Smooth muscle cell (in vitro differentiated cells): ENCODE measurements around the gene ADAMTS3. TPM values are rescaled to one million over a fixed set of nuclear protein-coding genes. Genes with fewer than 3 reads are reported as not detected.

Source experiments
- DNase-seq: peaks from one replicate; lab custom pipeline; 2025; ENCODE audit not compliant: unreplicated experiment; lab: John Stamatoyannopoulos, UW
- H2AFZ ChIP-seq: fragments of 200-600 bp; sonication (generic); 2 replicates; pipeline ENCODE4 v1.6.0; 2016; ENCODE audit warnings: antibody characterized with exemption, low read depth, mild to moderate bottlenecking
- H3F3A ChIP-seq: fragments of 200-600 bp; sonication (generic); 2 replicates; pipeline ENCODE4 v1.6.0; 2017; ENCODE audit warnings: antibody characterized with exemption, low read depth
- H3K27ac ChIP-seq: fragments of 200-600 bp; sonication (generic); 2 replicates; pipeline ENCODE4 v1.5.1; 2016; ENCODE audit warnings: low read depth, mild to moderate bottlenecking
- H3K27me3 ChIP-seq: fragments of 200-600 bp; sonication (generic); 2 replicates; pipeline ENCODE4 v1.6.1; 2016; ENCODE audit warnings: low read depth, mild to moderate bottlenecking
- H3K36me3 ChIP-seq: fragments of 200-600 bp; sonication (generic); 2 replicates; pipeline ENCODE4 v1.5.1; 2016; ENCODE audit warnings: low read depth
- H3K4me1 ChIP-seq: fragments of 200-600 bp; sonication (generic); 2 replicates; pipeline ENCODE4 v1.5.1; 2016; ENCODE audit warnings: low read depth
- H3K4me2 ChIP-seq: fragments of 200-600 bp; sonication (generic); 2 replicates; pipeline ENCODE4 v1.6.0; 2016; ENCODE audit warnings: mild to moderate bottlenecking
- H3K4me3 ChIP-seq: fragments of 200-600 bp; sonication (generic); 2 replicates; pipeline ENCODE4 v1.5.1; 2016; ENCODE audit warnings: mild to moderate bottlenecking
- H3K79me2 ChIP-seq: fragments of 200-600 bp; sonication (generic); 2 replicates; pipeline ENCODE4 v1.6.0; 2016; ENCODE audit warnings: low read depth, mild to moderate bottlenecking
- H3K9ac ChIP-seq: fragments of 200-600 bp; sonication (generic); 2 replicates; pipeline ENCODE4 v1.6.0; 2016; ENCODE audit warnings: low read depth
- H3K9me3 ChIP-seq: fragments of 200-600 bp; sonication (generic); replicated peaks from 2 replicates; pipeline ENCODE4 v1.5.1; 2016; ENCODE audit warnings: low read depth
- H4K20me1 ChIP-seq: fragments of 200-600 bp; sonication (generic); 2 replicates; pipeline ENCODE4 v1.6.0; 2016; ENCODE audit warnings: low read depth
- CTCF ChIP-seq: fragments of 200-600 bp; sonication (generic); IDR thresholded peaks from 2 replicates; pipeline ENCODE4 v1.5.1; 2017; ENCODE audit warnings: borderline replicate concordance, mild to moderate bottlenecking, antibody characterized with exemption; ENCODE audit not compliant: insufficient read depth, poor library complexity, severe bottlenecking
- WGBS: methylation state at CpG from one replicate; pipeline ENCODE4 v1.1.7; 2016; ENCODE audit warnings: low lambda C conversion rate; 5-methylcytosine and 5-hydroxymethylcytosine counted together
- polyA plus RNA-seq: library from polyadenylated mRNA; unstranded; fragments of >200 nt; fragmentation: Nextera tagmentation; extraction: Ambion mirVana; gene quantifications from 2 replicates; pipeline ENCODE4 v1.2.1, GENCODE V29; 2016
- total RNA-seq: library from RNA; depleted of rRNA; stranded (reverse); fragments of >200 nt; gene quantifications from 2 replicates; pipeline ENCODE4 v1.2.3, GENCODE V29; 2014

The ADAMTS3 gene
- total and polyA plus RNA-seq, 2 experiments from 2014 or later = 0.15 to 2.2 TPM

- H3K4me1 ChIP-seq = no peaks in the 10 kb centered on the region
- no peaks in the 10 kb centered on the region for H3K36me3 ChIP-seq
- no peak overlapping the region for H3K4me2 ChIP-seq
- H4K20me1 ChIP-seq = no peaks in the 10 kb centered on the region
- no peaks in the 10 kb centered on the region for H3K9me3 ChIP-seq
- H3K9ac ChIP-seq = no peak overlapping the region
- H3F3A ChIP-seq = no peaks in the 10 kb centered on the region
- no peaks in the 10 kb centered on the region for H3K79me2 ChIP-seq
- no peak overlapping the region for H3K4me3 ChIP-seq
- H3K27ac ChIP-seq = no peak overlapping the region
- no peak overlapping the region for H2AFZ ChIP-seq
- WGBS = 80% methylated on average over 6 of the region's 6 CpGs
- no peak for DNase-seq
- TF ChIP-seq CTCF = no peak
- peaks cover 12% of the 10 kb centered on the region for H3K27me3 ChIP-seq
Measured at GRCh38 chr4:72320223-72320948, 248.6 kb downstream of the ADAMTS3 start.

- Histone ChIP-seq H4K20me1 (no peaks in the 10 kb centered on the region), H2AFZ (no peak overlapping the region), H3K4me2 (no peak overlapping the region), H3F3A (no peaks in the 10 kb centered on the region), H3K36me3 (no peaks in the 10 kb centered on the region), H3K27ac (no peak overlapping the region), H3K4me3 (no peak overlapping the region), H3K4me1 (no peaks in the 10 kb centered on the region), H3K9ac (no peak overlapping the region), H3K27me3 (peaks cover 12% of the 10 kb centered on the region), H3K79me2 (no peaks in the 10 kb centered on the region), H3K9me3 (no peaks in the 10 kb centered on the region)
- 47% methylated on average over 4 of the region's 4 CpGs for WGBS
- DNase-seq = no peak
- TF ChIP-seq CTCF = no peak
Measured at GRCh38 chr4:72319601-72320021, 249.4 kb downstream of the ADAMTS3 start.

- WGBS = 91% methylated on average over 7 of the region's 7 CpGs
- H3F3A ChIP-seq = no peaks in the 10 kb centered on the region
- no peak for DNase-seq
- no peaks in the 10 kb centered on the region for H3K36me3 ChIP-seq
- H3K9me3 ChIP-seq = no peaks in the 10 kb centered on the region
- peaks cover 8% of the 10 kb centered on the region for H3K27me3 ChIP-seq
- H4K20me1 ChIP-seq = no peaks in the 10 kb centered on the region
- H3K4me1 ChIP-seq = no peaks in the 10 kb centered on the region
- H3K79me2 ChIP-seq = no peaks in the 10 kb centered on the region
- TF ChIP-seq CTCF = no peak
- H3K27ac ChIP-seq = no peak overlapping the region
- H3K4me3 ChIP-seq = no peak overlapping the region
- H3K4me2 ChIP-seq = no peak overlapping the region
- H2AFZ ChIP-seq = no peak overlapping the region
- H3K9ac ChIP-seq = no peak overlapping the region
Measured at GRCh38 chr4:72318421-72319170, 250.4 kb downstream of the ADAMTS3 start.
